ENCODE results near the gene BANF2. TPM values are rescaled to one million over a fixed set of nuclear protein-coding genes. Genes with fewer than 3 reads are reported as not detected.

The BANF2 gene
- total and polyA plus RNA-seq, 2 of the 13 experiments (the other 11 are each of a cell fraction or from before 2014, with no cell fraction given) = 0.35 TPM; not detected in 1

GRCh38 chr20:17721802-17722486 is 22.2 kb downstream of the BANF2 start (continued):
- TF ChIP-seq ATAD3A (CRISPR knock-in tag; IDR thresholded peaks at IDR 0.05) (no peak), ZFAT (CRISPR knock-in tag; conservative IDR thresholded peaks at IDR 0.05) (no peak), FOXP1 (IDR thresholded peaks at IDR 0.05) (peak; percentile 84), FOXP1 (CRISPR knock-in tag; IDR thresholded peaks at IDR 0.05) (peak; percentile 99), ZNF83 (CRISPR knock-in tag; IDR thresholded peaks at IDR 0.05; ENCODE audit: borderline replicate concordance) (peak; percentile 93; the same call in 1 of the 2 replicates), ZNF782 (CRISPR knock-in tag; IDR thresholded peaks at IDR 0.05; ENCODE audit: borderline replicate concordance) (no peak; the same call in 1 of the 2 replicates), FOXK2 (IDR thresholded peaks at IDR 0.05) (peak; percentile 53; the same call in 1 of the 2 replicates), ZFP41 (CRISPR knock-in tag; IDR thresholded peaks at IDR 0.05; ENCODE audit: borderline replicate concordance) (peak; percentile 87; the same call in 1 of the 2 replicates), POGK (CRISPR knock-in tag; conservative IDR thresholded peaks at IDR 0.05) (peak; percentile 95), E2F2 (CRISPR knock-in tag; IDR thresholded peaks at IDR 0.05; ENCODE audit: borderline replicate concordance) (peak; percentile 92), SP4 (CRISPR knock-in tag; IDR thresholded peaks at IDR 0.05) (peak; percentile 67; the same call in 1 of the 2 replicates), NR2F6 (IDR thresholded peaks at IDR 0.05) (peak; percentile 100), NR2F6 (CRISPR knock-in tag; IDR thresholded peaks at IDR 0.05) (peak; percentile 100), TARDBP (CRISPR knock-in tag; IDR thresholded peaks at IDR 0.05) (peak; percentile 100), ZBTB33 (CRISPR knock-in tag; IDR thresholded peaks at IDR 0.05) (peak; percentile 93), ZGPAT (CRISPR knock-in tag; IDR thresholded peaks at IDR 0.05) (peak; percentile 98), DRAP1 (CRISPR knock-in tag; IDR thresholded peaks at IDR 0.05) (peak; percentile 51; the same call in 1 of the 2 replicates)

Measured in HepG2 (cell line).